Endothelial cell of umbilical vein (primary cell): ENCODE measurements around the gene CELSR1. TPM values are rescaled to one million over a fixed set of nuclear protein-coding genes. Genes with fewer than 3 reads are reported as not detected.

Source experiments
- BruUV-seq: library from RNA; stranded (reverse); fragments of 400-500 nt; replicated peaks from 2 replicates; lab custom pipeline; 2021; lab: Mats Ljungman, UMichigan
- CTCF ChIA-PET: fragments of 300-600, 350-600 bp; sonication (Branson Sonifier 250); formaldehyde crosslinking; loops from one replicate; lab custom pipeline; 2021; ENCODE audit warnings: antibody characterized with exemption, inconsistent platforms; lab: Charles Lee
- POLR2A ChIA-PET: fragments of 300-600, 350-600 bp; sonication (Branson Sonifier 250); formaldehyde crosslinking; loops from one replicate; lab custom pipeline; 2021; ENCODE audit warnings: antibody characterized with exemption, inconsistent platforms; lab: Charles Lee
- DNase-seq: peaks from one replicate; pipeline ENCODE4 v3.0.0-alpha.2; 2011; ENCODE audit warnings: low read depth, low spot score
- FAIRE-seq: peaks from 2 replicates; lab custom pipeline; 2011; peaks lifted over from hg19 to GRCh38; lab: Jason Lieb, UNC
- H2AFZ ChIP-seq: 2 replicates; pipeline ENCODE4 v1.6.0; 2012; ENCODE audit warnings: low read depth, low read length, control low read depth, inconsistent platforms
- H3K27ac ChIP-seq: 2 replicates; pipeline ENCODE4 v1.5.1; 2011; ENCODE audit warnings: low read depth, mild to moderate bottlenecking, control low read depth, low read length, moderate library complexity; ENCODE audit not compliant: insufficient read depth
- H3K27me3 ChIP-seq, 2 experiments: 2 replicates each; pipeline versions ENCODE4 v1.6.0 to v1.6.1; 2011; ENCODE audit warnings: low read length in 2 of 2, mixed read lengths in 1 of 2; ENCODE audit not compliant: control insufficient read depth in 2 of 2, insufficient read depth in 2 of 2
- H3K36me3 ChIP-seq, 2 experiments: 2 replicates in 1 of 2; 3 replicates in 1 of 2; pipeline ENCODE4 v1.5.1; 2011; ENCODE audit warnings: low read length in 2 of 2, mild to moderate bottlenecking in 1 of 2, moderate library complexity in 1 of 2; ENCODE audit not compliant: control insufficient read depth in 2 of 2, insufficient read depth in 2 of 2; ENCODE audit errors: extremely low read depth in 1 of 2
- H3K4me1 ChIP-seq: 3 replicates; pipeline ENCODE4 v1.5.1; 2011; ENCODE audit warnings: mild to moderate bottlenecking, low read length; ENCODE audit not compliant: control insufficient read depth, insufficient read depth; ENCODE audit errors: extremely low read depth
- H3K4me2 ChIP-seq: 2 replicates; pipeline ENCODE4 v1.6.1; 2011; ENCODE audit warnings: low read length, control low read depth, mixed read lengths; ENCODE audit not compliant: insufficient read depth
- H3K4me3 ChIP-seq, 3 experiments: fragments of 200-600 bp in 1 of 3; sonication (generic), shearing (Covaris generic) in 1 of 3; replicated peaks in 1 of 3; 2 replicates each; pipeline ENCODE4 v1.5.1; 2011 to 2016; ENCODE audit warnings: control low read depth in 3 of 3, low read length in 3 of 3, mild to moderate bottlenecking in 2 of 3, inconsistent platforms in 1 of 3, low read depth in 1 of 3, moderate library complexity in 1 of 3; ENCODE audit not compliant: insufficient read depth in 1 of 3
- H3K79me2 ChIP-seq: 2 replicates; pipeline ENCODE4 v1.6.0; 2012; ENCODE audit warnings: low read length, inconsistent platforms; ENCODE audit not compliant: control insufficient read depth, insufficient read depth
- H3K9ac ChIP-seq: replicated peaks from 2 replicates; pipeline ENCODE3; 2011; ENCODE audit warnings: low read length, control low read depth; ENCODE audit not compliant: insufficient read depth; ENCODE audit errors: extremely low read depth
- H3K9me1 ChIP-seq: replicated peaks from 3 replicates; pipeline ENCODE4 v1.6.0; 2011; ENCODE audit warnings: mild to moderate bottlenecking, low read length; ENCODE audit not compliant: control insufficient read depth, insufficient read depth; ENCODE audit errors: extremely low read depth
- H3K9me3 ChIP-seq: replicated peaks from 2 replicates; pipeline ENCODE4 v1.5.1; 2012; ENCODE audit warnings: low read length, inconsistent platforms; ENCODE audit not compliant: control insufficient read depth, insufficient read depth
- H4K20me1 ChIP-seq: replicated peaks from 2 replicates; pipeline ENCODE3; 2011; ENCODE audit warnings: mild to moderate bottlenecking, low read length; ENCODE audit not compliant: control insufficient read depth, insufficient read depth; ENCODE audit errors: extremely low read depth
- EZH2 ChIP-seq: IDR thresholded peaks from 2 replicates; pipeline ENCODE4 v1.6.1; 2012; ENCODE audit warnings: borderline replicate concordance, low read depth, mild to moderate bottlenecking, moderate library complexity, low read length, inconsistent platforms; ENCODE audit not compliant: severe bottlenecking
- FOS ChIP-seq: IDR thresholded peaks from 2 replicates; pipeline ENCODE4 v1.6.1; 2011; ENCODE audit warnings: mild to moderate bottlenecking, low read length, moderate library complexity, borderline replicate concordance; ENCODE audit not compliant: insufficient read depth
- GATA2 ChIP-seq: IDR thresholded peaks from 2 replicates; pipeline ENCODE4 v1.7.0; 2011; ENCODE audit warnings: low read depth, mild to moderate bottlenecking, moderate library complexity, mixed read lengths, low read length; ENCODE audit not compliant: insufficient read length, insufficient read depth
- JUN ChIP-seq: IDR thresholded peaks from 2 replicates; pipeline ENCODE4 v1.6.1; 2011; ENCODE audit warnings: borderline replicate concordance, low read depth; ENCODE audit not compliant: insufficient read length, insufficient read depth
- MYC ChIP-seq: IDR thresholded peaks from one replicate; pipeline ENCODE4 v1.6.1; 2011; ENCODE audit warnings: mild to moderate bottlenecking, low read depth, low read length
- POLR2A ChIP-seq: IDR thresholded peaks from 2 replicates; pipeline ENCODE4 v1.6.1; 2012; ENCODE audit warnings: low read depth, mild to moderate bottlenecking, control low read depth, low read length
- POLR2AphosphoS5 ChIP-seq: IDR thresholded peaks from 2 replicates; pipeline ENCODE4 v1.6.1; 2012; ENCODE audit warnings: low read depth, mild to moderate bottlenecking, control low read depth, low read length, moderate library complexity; ENCODE audit not compliant: insufficient read depth
- dilution Hi-C: fragments of 300-500 bp; cut with MboI; formaldehyde crosslinking; loops from one replicate; pipeline ENCODE4 v1.15.0; 2019; ENCODE audit warnings: low sequenced_read_pairs; ENCODE audit not compliant: extremely low pct_ligation_motif_present
- intact Hi-C: fragments of 100-400 bp; cut with micrococcal nuclease; formaldehyde crosslinking; loops from one replicate; pipeline ENCODE4 v1.10.0; 2022
- polyA plus RNA-seq, 4 experiments: library from polyadenylated mRNA; depleted of rRNA in 3 of 4; stranded (reverse) in 3 of 4; unstranded in 1 of 4; fragments of >200 nt; gene quantifications; 2 replicates each; pipeline versions ENCODE4 v1.2.1 to v1.2.3, GENCODE V29; 2011 to 2012; ENCODE audit warnings: missing spikeins in 1 of 4
- total RNA-seq: library from RNA; stranded (reverse); gene quantifications from 2 replicates; pipeline ENCODE4 v1.2.3, GENCODE V29; 2021
- TF ChIP-seq, protein P1 (sequence below): IDR thresholded peaks from 2 replicates; pipeline ENCODE4 v1.6.1; 2011; ENCODE audit not compliant: insufficient read depth, insufficient read length
- TF ChIP-seq, protein P2 (sequence below), 2 donors: IDR thresholded peaks; 1 replicate in 1 of 2; 2 replicates in 1 of 2; pipeline ENCODE4 v1.5.1; 2011; ENCODE audit warnings: low read length in 2 of 2, mild to moderate bottlenecking in 2 of 2, moderate library complexity in 2 of 2, control low read depth in 1 of 2, inconsistent platforms in 1 of 2, low read depth in 1 of 2; ENCODE audit not compliant: insufficient read depth in 1 of 2; ENCODE audit errors: extremely low read depth in 1 of 2

The CELSR1 gene
- total and polyA plus RNA-seq, 2 donors (not counting 3 experiments of a cell fraction or from before 2014, with no cell fraction given): 3.7 to 5.4 TPM

DNA sequence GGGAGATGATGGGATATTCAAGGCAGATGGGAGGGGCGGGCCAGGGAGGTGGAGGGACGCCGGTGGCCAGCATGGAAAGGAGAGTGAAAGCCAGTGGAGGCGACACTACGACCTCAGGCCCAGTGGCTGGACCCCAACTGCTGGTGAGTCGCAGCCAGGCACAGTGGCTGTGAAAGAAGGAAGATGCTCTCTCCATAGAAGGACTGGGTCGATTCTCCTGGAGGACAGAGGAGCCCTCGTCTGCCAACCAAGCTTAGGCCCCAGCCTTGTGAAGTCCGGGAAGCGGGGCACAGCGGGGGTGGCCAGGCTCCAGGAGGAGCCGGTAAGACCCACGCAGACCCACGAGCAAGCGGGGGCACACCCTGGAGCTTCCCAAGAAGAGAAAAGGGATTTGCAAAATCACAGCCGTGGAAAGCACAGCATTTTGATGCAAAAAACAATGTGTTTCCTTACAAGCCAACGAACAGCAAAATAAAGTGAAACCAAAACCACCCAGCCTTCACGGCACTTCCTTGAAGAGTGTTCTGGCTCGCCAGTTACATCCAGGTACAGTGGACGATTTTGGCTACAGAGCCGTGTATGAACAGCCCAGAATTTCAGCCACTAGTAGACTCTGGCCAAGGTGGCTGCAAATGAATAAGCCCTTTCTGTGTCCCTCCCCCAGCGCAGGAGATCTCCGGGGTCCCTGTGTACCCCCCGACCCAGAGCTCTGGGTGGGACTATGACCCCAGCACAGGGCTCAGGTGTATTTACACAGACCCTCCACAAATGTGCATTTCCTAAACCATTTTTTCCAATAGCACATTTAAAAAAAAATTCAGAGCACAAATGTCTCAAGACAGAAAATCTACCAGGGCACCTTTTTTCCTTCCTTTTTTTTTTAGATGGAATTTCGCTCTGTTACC, 105.0 kb downstream of the CELSR1 start:
- intact Hi-C loops: no loop called here
- H3K9ac ChIP-seq: no peak overlapping the region
- no peaks in the 10 kb centered on the region for H3K27me3 ChIP-seq
- no peaks in the 10 kb centered on the region for H3K79me2 ChIP-seq
- H3K9me3 ChIP-seq: no peaks in the 10 kb centered on the region
- H4K20me1 ChIP-seq: no peaks in the 10 kb centered on the region
- no peak for TF ChIP-seq GATA2
- TF ChIP-seq EZH2: no peak
- TF ChIP-seq, protein P1, sequence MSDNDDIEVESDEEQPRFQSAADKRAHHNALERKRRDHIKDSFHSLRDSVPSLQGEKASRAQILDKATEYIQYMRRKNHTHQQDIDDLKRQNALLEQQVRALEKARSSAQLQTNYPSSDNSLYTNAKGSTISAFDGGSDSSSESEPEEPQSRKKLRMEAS: no peak
- no peak for TF ChIP-seq JUN
- TF ChIP-seq FOS: no peak
- TF ChIP-seq MYC: no peak
- TF ChIP-seq POLR2A: no peak
- no peak for TF ChIP-seq POLR2AphosphoS5
- TF ChIP-seq, protein P2, sequence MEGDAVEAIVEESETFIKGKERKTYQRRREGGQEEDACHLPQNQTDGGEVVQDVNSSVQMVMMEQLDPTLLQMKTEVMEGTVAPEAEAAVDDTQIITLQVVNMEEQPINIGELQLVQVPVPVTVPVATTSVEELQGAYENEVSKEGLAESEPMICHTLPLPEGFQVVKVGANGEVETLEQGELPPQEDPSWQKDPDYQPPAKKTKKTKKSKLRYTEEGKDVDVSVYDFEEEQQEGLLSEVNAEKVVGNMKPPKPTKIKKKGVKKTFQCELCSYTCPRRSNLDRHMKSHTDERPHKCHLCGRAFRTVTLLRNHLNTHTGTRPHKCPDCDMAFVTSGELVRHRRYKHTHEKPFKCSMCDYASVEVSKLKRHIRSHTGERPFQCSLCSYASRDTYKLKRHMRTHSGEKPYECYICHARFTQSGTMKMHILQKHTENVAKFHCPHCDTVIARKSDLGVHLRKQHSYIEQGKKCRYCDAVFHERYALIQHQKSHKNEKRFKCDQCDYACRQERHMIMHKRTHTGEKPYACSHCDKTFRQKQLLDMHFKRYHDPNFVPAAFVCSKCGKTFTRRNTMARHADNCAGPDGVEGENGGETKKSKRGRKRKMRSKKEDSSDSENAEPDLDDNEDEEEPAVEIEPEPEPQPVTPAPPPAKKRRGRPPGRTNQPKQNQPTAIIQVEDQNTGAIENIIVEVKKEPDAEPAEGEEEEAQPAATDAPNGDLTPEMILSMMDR (IDR thresholded peaks at IDR 0.05; ENCODE audit: extremely low read depth in 1 of 2, insufficient read depth in 1 of 2, low read depth in 1 of 2, low read length in 2 of 2): no peak
- H3K4me2 ChIP-seq: no peak overlapping the region
- no peaks in the 10 kb centered on the region for H3K36me3 ChIP-seq
- dilution Hi-C loops: no loop called here
- no peaks in the 10 kb centered on the region for H3K9me1 ChIP-seq
- BruUV-seq: no TSS peak
- H2AFZ ChIP-seq: no peak overlapping the region
- no peak overlapping the region for H3K27ac ChIP-seq
- no peak overlapping the region for H3K4me3 ChIP-seq
- H3K4me1 ChIP-seq: no peaks in the 10 kb centered on the region
- POLR2A ChIA-PET: no interaction called here
- CTCF ChIA-PET: no interaction called here
- FAIRE-seq (no peak), DNase-seq (no peak)
